Karpas-422 (cell line): ENCODE results near the gene GSTO2. TPM values are rescaled to one million over a fixed set of nuclear protein-coding genes. Genes with fewer than 3 reads are reported as not detected.

ENCODE experiments used
- DNase-seq: peaks from one replicate; pipeline ENCODE4 v3.0.0-alpha.2; 2015
- H2AFZ ChIP-seq: fragments of 200-600 bp; sonication (generic); 2 replicates; pipeline ENCODE4 v1.6.1; 2014; ENCODE audit warnings: antibody characterized with exemption, low read length, mixed read lengths
- H3K27ac ChIP-seq: fragments of 200-600 bp; sonication (generic); 2 replicates; pipeline ENCODE4 v1.5.1; 2014; ENCODE audit warnings: mild to moderate bottlenecking, low read length, moderate library complexity
- H3K27me3 ChIP-seq: fragments of 200-600 bp; sonication (generic); 2 replicates; pipeline ENCODE4 v1.6.1; 2014; ENCODE audit warnings: low read length, mixed read lengths
- H3K36me3 ChIP-seq: fragments of 200-600 bp; sonication (generic); 2 replicates; pipeline ENCODE4 v1.6.1; 2014; ENCODE audit warnings: low read length, mixed read lengths; ENCODE audit not compliant: insufficient read depth
- H3K4me1 ChIP-seq: fragments of 200-600 bp; sonication (generic); 2 replicates; pipeline ENCODE4 v1.6.1; 2014; ENCODE audit warnings: mild to moderate bottlenecking, low read length, mixed read lengths
- H3K4me2 ChIP-seq: fragments of 200-600 bp; sonication (generic); 2 replicates; pipeline ENCODE4 v1.6.1; 2014; ENCODE audit warnings: low read length, low read depth, mild to moderate bottlenecking; ENCODE audit not compliant: poor library complexity, severe bottlenecking
- H3K4me3 ChIP-seq: fragments of 200-600 bp; sonication (generic); 2 replicates; pipeline ENCODE4 v1.5.1; 2014; ENCODE audit warnings: mild to moderate bottlenecking, antibody characterized with exemption, low read length, mixed read lengths
- H3K79me2 ChIP-seq: fragments of 200-600 bp; sonication (generic); 2 replicates; pipeline ENCODE4 v1.6.1; 2014; ENCODE audit warnings: mild to moderate bottlenecking, low read length, mixed read lengths
- H3K9ac ChIP-seq: fragments of 200-600 bp; sonication (generic); 2 replicates; pipeline ENCODE4 v1.6.0; 2014; ENCODE audit warnings: low read length
- H3K9me2 ChIP-seq: fragments of 200-600 bp; sonication (generic), shearing (Covaris generic); replicated peaks from 2 replicates; pipeline ENCODE4 v1.6.0; 2014; ENCODE audit warnings: mild to moderate bottlenecking, low read length, moderate library complexity; ENCODE audit not compliant: insufficient read depth
- H3K9me3 ChIP-seq: fragments of 300-700, 200-600 bp; sonication (generic); 2 replicates; pipeline ENCODE4 v1.6.1; 2014; ENCODE audit warnings: low read length, mixed read lengths
- H4K20me1 ChIP-seq: fragments of 200-600 bp; sonication (generic); 2 replicates; pipeline ENCODE4 v1.6.1; 2014; ENCODE audit warnings: mild to moderate bottlenecking, antibody characterized with exemption, low read length, low read depth; ENCODE audit not compliant: insufficient read depth
- total RNA-seq: library from RNA; depleted of rRNA; stranded (reverse); fragments of >200 nt; shearing (Covaris generic); gene quantifications from 2 replicates; pipeline ENCODE4 v1.2.3, GENCODE V29; 2014; ENCODE audit warnings: low replicate concordance

The GSTO2 gene
- total RNA-seq, 1 experiment from 2014 or later, result 1.3 TPM

GRCh38 chr10:104303594-104304355 is 34.8 kb downstream of the GSTO2 start:
- H3K9me3 ChIP-seq, result no peaks in the 10 kb centered on the region
- no peak overlapping the region for H3K27ac ChIP-seq

GRCh38 chr10:104304356-104304745 is 35.4 kb downstream of the GSTO2 start:
- H3K4me1 ChIP-seq, result peaks cover 6% of the 10 kb centered on the region

More at GRCh38 chr10:104303594-104304355, 34.8 kb downstream of the GSTO2 start:
- H3K4me2 ChIP-seq, result no peak overlapping the region
- H3K36me3 ChIP-seq, result no peaks in the 10 kb centered on the region
- H3K27me3 ChIP-seq, result no peaks in the 10 kb centered on the region
- no peaks in the 10 kb centered on the region for H3K79me2 ChIP-seq
- H3K4me1 ChIP-seq, result peaks cover 6% of the 10 kb centered on the region
- no peak for DNase-seq
- no peak overlapping the region for H2AFZ ChIP-seq
- H3K4me3 ChIP-seq, result no peak overlapping the region
- H3K9me2 ChIP-seq, result no peaks in the 10 kb centered on the region
- H3K9ac ChIP-seq, result no peak overlapping the region
- 0 out of 2 replicates have a peak, but pooled peaks cover 3% of the 10 kb centered on the region for H4K20me1 ChIP-seq

GRCh38 chr10:104304927-104305326 is 35.9 kb downstream of the GSTO2 start:
- H3K9me3 ChIP-seq, result no peaks in the 10 kb centered on the region
- no peaks in the 10 kb centered on the region for H3K36me3 ChIP-seq
- H3K4me2 ChIP-seq, result no peak overlapping the region
- H2AFZ ChIP-seq, result no peak overlapping the region
- H4K20me1 ChIP-seq, result peaks cover 6% of the 10 kb centered on the region; the same call in 1 of the 2 replicates
- no peaks in the 10 kb centered on the region for H3K9me2 ChIP-seq
- H3K79me2 ChIP-seq, result no peaks in the 10 kb centered on the region
- DNase-seq, result no peak
- no peak overlapping the region for H3K4me3 ChIP-seq
- H3K9ac ChIP-seq, result no peak overlapping the region
- no peak overlapping the region for H3K27ac ChIP-seq
- H3K27me3 ChIP-seq, result no peaks in the 10 kb centered on the region
- peaks cover 6% of the 10 kb centered on the region for H3K4me1 ChIP-seq

More at GRCh38 chr10:104304356-104304745, 35.4 kb downstream of the GSTO2 start:
- H2AFZ ChIP-seq, result no peak overlapping the region
- no peaks in the 10 kb centered on the region for H3K36me3 ChIP-seq
- H3K4me3 ChIP-seq, result no peak overlapping the region
- no peak overlapping the region for H3K27ac ChIP-seq
- no peak overlapping the region for H3K4me2 ChIP-seq
- no peaks in the 10 kb centered on the region for H3K27me3 ChIP-seq
- no peaks in the 10 kb centered on the region for H3K9me3 ChIP-seq
- no peaks in the 10 kb centered on the region for H3K9me2 ChIP-seq
- no peaks in the 10 kb centered on the region for H3K79me2 ChIP-seq
- no peak for DNase-seq
- 0 out of 2 replicates have a peak, but pooled peaks cover 3% of the 10 kb centered on the region for H4K20me1 ChIP-seq
- H3K9ac ChIP-seq, result no peak overlapping the region

GRCh38 chr10:104306897-104307296 is 37.9 kb downstream of the GSTO2 start:
- Histone ChIP-seq H4K20me1 (peaks cover 21% of the 10 kb centered on the region; the same call in 1 of the 2 replicates), H3K79me2 (no peaks in the 10 kb centered on the region), H3K27me3 (no peaks in the 10 kb centered on the region), H3K4me3 (no peak overlapping the region), H3K9me2 (no peaks in the 10 kb centered on the region), H3K9ac (no peak overlapping the region), H3K4me2 (no peak overlapping the region), H3K36me3 (no peaks in the 10 kb centered on the region), H3K4me1 (peaks cover 6% of the 10 kb centered on the region), H3K27ac (no peak overlapping the region), H2AFZ (no peak overlapping the region), H3K9me3 (no peaks in the 10 kb centered on the region)
- DNase-seq, result no peak

- peaks cover 25% of the 10 kb centered on the region; the same call in 1 of the 2 replicates for H4K20me1 ChIP-seq
- H3K4me2 ChIP-seq, result no peak overlapping the region
- no peaks in the 10 kb centered on the region for H3K9me3 ChIP-seq
- H3K36me3 ChIP-seq, result no peaks in the 10 kb centered on the region
- DNase-seq, result no peak
- H3K4me1 ChIP-seq, result peaks cover 6% of the 10 kb centered on the region
- H2AFZ ChIP-seq, result no peak overlapping the region
- no peaks in the 10 kb centered on the region for H3K79me2 ChIP-seq
- no peaks in the 10 kb centered on the region for H3K9me2 ChIP-seq
- no peak overlapping the region for H3K9ac ChIP-seq
- H3K27me3 ChIP-seq, result no peaks in the 10 kb centered on the region
- no peak overlapping the region for H3K4me3 ChIP-seq
- no peak overlapping the region for H3K27ac ChIP-seq
Measured at GRCh38 chr10:104307576-104308438, 38.8 kb downstream of the GSTO2 start.

- Histone ChIP-seq H3K9me2 (no peaks in the 10 kb centered on the region), H2AFZ (no peak overlapping the region), H3K4me3 (no peak overlapping the region), H3K79me2 (no peaks in the 10 kb centered on the region), H3K9me3 (no peaks in the 10 kb centered on the region), H3K9ac (no peak overlapping the region), H3K4me1 (peaks cover 6% of the 10 kb centered on the region), H3K27me3 (no peaks in the 10 kb centered on the region), H3K36me3 (peaks cover 2% of the 10 kb centered on the region; the same call in 1 of the 2 replicates), H4K20me1 (peaks cover 32% of the 10 kb centered on the region; the same call in 1 of the 2 replicates), H3K27ac (no peak overlapping the region), H3K4me2 (no peak overlapping the region)
- no peak for DNase-seq
Measured at GRCh38 chr10:104308439-104308903, 39.5 kb downstream of the GSTO2 start.

GRCh38 chr10:104309980-104310978 is 41.3 kb downstream of the GSTO2 start:
- Histone ChIP-seq H3K4me3 (no peak overlapping the region), H3K4me1 (peaks cover 6% of the 10 kb centered on the region), H3K27me3 (no peaks in the 10 kb centered on the region), H3K36me3 (peaks cover 15% of the 10 kb centered on the region), H3K9me2 (no peaks in the 10 kb centered on the region), H3K27ac (no peak overlapping the region), H3K9ac (no peak overlapping the region), H3K4me2 (no peak overlapping the region), H4K20me1 (peaks cover 48% of the 10 kb centered on the region; the same call in 1 of the 2 replicates), H3K79me2 (no peaks in the 10 kb centered on the region), H3K9me3 (no peaks in the 10 kb centered on the region), H2AFZ (no peak overlapping the region)
- no peak for DNase-seq
